DMS 273 treated with DMSO at 0.1 percent for 48 hours (cell line): Measurements from ENCODE around the gene DHX58.
"Not testable (repeated sequence)": the region's sequence is repeated elsewhere in the genome, so short reads cannot be mapped to it uniquely, and the experiment has no call there.

ENCODE experiments used
- DNase-seq: peaks from one replicate; lab custom pipeline; 2025; lab: John Stamatoyannopoulos, UW

Gene DHX58

GRCh38 chr17:42112552-42113176 lies at the start of gene DHX58:
Gene DHX58 (minus strand): TSS chr17:42112714. CDS start chr17:42111892, 822 bp downstream.
- DNase-seq, result peak; percentile 58

GRCh38 chr17:42160531-42160910 lies 48.0 kb upstream of the DHX58 start:
- DNase-seq, result no peak

GRCh38 chr17:42159796-42160530 lies 47.4 kb upstream of the DHX58 start:
- no peak for DNase-seq

GRCh38 chr17:42155614-42156045 lies 43.1 kb upstream of the DHX58 start:
- DNase-seq, result no peak

- no peak for DNase-seq
Measured at GRCh38 chr17:42153919-42154742, 41.6 kb upstream of the DHX58 start.

GRCh38 chr17:42146911-42147607 lies 34.5 kb upstream of the DHX58 start:
- no peak for DNase-seq

- not testable (repeated sequence) for DNase-seq
Measured at GRCh38 chr17:42143138-42143537, 30.6 kb upstream of the DHX58 start.

GRCh38 chr17:42142371-42142896 lies 29.9 kb upstream of the DHX58 start:
- DNase-seq, result no peak

- no peak for DNase-seq
Measured at GRCh38 chr17:42141382-42141781, 28.9 kb upstream of the DHX58 start.

GRCh38 chr17:42140690-42141089 lies 28.2 kb upstream of the DHX58 start:
- DNase-seq, result not testable (repeated sequence)

- DNase-seq, result no peak
Measured at GRCh38 chr17:42138749-42139492, 26.4 kb upstream of the DHX58 start.

- no peak for DNase-seq
Measured at GRCh38 chr17:42136654-42137051, 24.1 kb upstream of the DHX58 start.

- no peak for DNase-seq
Measured at GRCh38 chr17:42135664-42136653, 23.4 kb upstream of the DHX58 start.

GRCh38 chr17:42135151-42135550 lies 22.6 kb upstream of the DHX58 start:
- no peak for DNase-seq

GRCh38 chr17:42133461-42134041 lies 21.0 kb upstream of the DHX58 start:
- DNase-seq, result peak; percentile 23

GRCh38 chr17:42132941-42133340 lies 20.4 kb upstream of the DHX58 start:
- DNase-seq, result no peak

GRCh38 chr17:42131981-42132432 lies 19.5 kb upstream of the DHX58 start:
- DNase-seq, result no peak

GRCh38 chr17:42131232-42131631 lies 18.7 kb upstream of the DHX58 start:
- DNase-seq, result no peak

GRCh38 chr17:42130310-42130936 lies 17.9 kb upstream of the DHX58 start:
- DNase-seq, result no peak
